Transverse colon (tissue), 4 donors: ENCODE measurements around the gene FSCN2. TPM values are rescaled to one million over a fixed set of nuclear protein-coding genes. Genes with fewer than 3 reads are reported as not detected.
A peak's percentile ranks its signal among the peaks of the same experiment; 100 is the strongest.

Source experiments
- DNase-seq: peaks from one replicate; pipeline ENCODE4 v3.0.0-alpha.2; 2019
- H3K27ac ChIP-seq, 4 donors: fragments of 200-600 bp; sonication (generic); 2 replicates each; pipeline ENCODE4 v1.5.1; 2016 to 2018; ENCODE audit warnings: inconsistent platforms in 4 of 4
- H3K27me3 ChIP-seq: fragments of 200-600 bp; sonication (generic); 2 replicates; pipeline ENCODE4 v1.5.1; 2017; ENCODE audit warnings: inconsistent platforms
- H3K36me3 ChIP-seq, 4 donors: fragments of 200-600 bp; sonication (generic); 2 replicates each; pipeline ENCODE4 v1.5.1; 2017 to 2019; ENCODE audit warnings: inconsistent platforms in 4 of 4
- H3K4me1 ChIP-seq, 4 donors: fragments of 200-600 bp; sonication (generic); 2 replicates each; pipeline ENCODE4 v1.5.1; 2017 to 2020; ENCODE audit warnings: inconsistent platforms in 4 of 4
- H3K4me3 ChIP-seq, 4 donors: fragments of 200-600 bp; sonication (generic); 1 replicate in 1 of 4; 2 replicates in 3 of 4; pipeline versions ENCODE4 v1.5.1 to v1.6.1; 2017 to 2019; ENCODE audit warnings: inconsistent platforms in 4 of 4
- H3K9me3 ChIP-seq, 2 donors: fragments of 200-600 bp; sonication (generic); 2 replicates each; pipeline ENCODE4 v1.5.1; 2017 to 2019; ENCODE audit warnings: inconsistent platforms in 2 of 2
- EP300 ChIP-seq: sonication (generic); formaldehyde crosslinking; IDR thresholded peaks from one replicate; pipeline ENCODE4 v1.6.1; 2017; ENCODE audit warnings: antibody characterized with exemption, low read depth
- POLR2A ChIP-seq: fragments of 450-650 bp; IDR thresholded peaks from one replicate; pipeline ENCODE4 v1.6.1; 2016; ENCODE audit warnings: antibody characterized with exemption, mild to moderate bottlenecking, moderate library complexity
- POLR2AphosphoS5 ChIP-seq, 3 donors: sonication (generic); formaldehyde crosslinking; IDR thresholded peaks; one replicate each; pipeline ENCODE4 v1.6.1; 2016; ENCODE audit warnings: antibody characterized with exemption in 3 of 3
- WGBS, 2 donors: methylation state at CpG; one replicate each; pipeline ENCODE4 v1.1.5; 2018; ENCODE audit warnings: low coverage in 1 of 2; 5-methylcytosine and 5-hydroxymethylcytosine counted together
- in situ Hi-C, 4 donors: fragments of 200-750 bp; cut with MboI; loops; one replicate each; pipeline versions ENCODE4 v1.15.0 to v1.15.1; 2017; ENCODE audit warnings: low sequenced_read_pairs in 3 of 4, low pct_ligation_motif_present in 1 of 4, low pct_unique_long_range_greater_than_20kb in 1 of 4
- intact Hi-C: fragments of 100-400 bp; cut with DNase I; formaldehyde crosslinking; loops from one replicate; pipeline ENCODE4 v1.15.1; 2023; ENCODE audit warnings: low total_unique reads
- total RNA-seq, 4 donors: library from RNA; depleted of rRNA; stranded (reverse); fragments of >200 nt; gene quantifications; one replicate each; pipeline ENCODE4 v1.1.0, GENCODE V29; 2016
- TF ChIP-seq, protein P1 (sequence below), 5 experiments: fragments of 200-600 bp in 3 of 5; fragments of 450-650 bp in 2 of 5; sonication (generic) in 3 of 5; IDR thresholded peaks; 1 replicate in 2 of 5; 2 replicates in 3 of 5; pipeline ENCODE4 v1.5.1; 2016 to 2017; ENCODE audit warnings: antibody characterized with exemption in 5 of 5, inconsistent platforms in 3 of 5, mild to moderate bottlenecking in 2 of 5, moderate library complexity in 1 of 5

Gene FSCN2
- total RNA-seq, 4 donors from 2014 or later: 2.3 to 36.4 (median 17.2) TPM

DNA sequence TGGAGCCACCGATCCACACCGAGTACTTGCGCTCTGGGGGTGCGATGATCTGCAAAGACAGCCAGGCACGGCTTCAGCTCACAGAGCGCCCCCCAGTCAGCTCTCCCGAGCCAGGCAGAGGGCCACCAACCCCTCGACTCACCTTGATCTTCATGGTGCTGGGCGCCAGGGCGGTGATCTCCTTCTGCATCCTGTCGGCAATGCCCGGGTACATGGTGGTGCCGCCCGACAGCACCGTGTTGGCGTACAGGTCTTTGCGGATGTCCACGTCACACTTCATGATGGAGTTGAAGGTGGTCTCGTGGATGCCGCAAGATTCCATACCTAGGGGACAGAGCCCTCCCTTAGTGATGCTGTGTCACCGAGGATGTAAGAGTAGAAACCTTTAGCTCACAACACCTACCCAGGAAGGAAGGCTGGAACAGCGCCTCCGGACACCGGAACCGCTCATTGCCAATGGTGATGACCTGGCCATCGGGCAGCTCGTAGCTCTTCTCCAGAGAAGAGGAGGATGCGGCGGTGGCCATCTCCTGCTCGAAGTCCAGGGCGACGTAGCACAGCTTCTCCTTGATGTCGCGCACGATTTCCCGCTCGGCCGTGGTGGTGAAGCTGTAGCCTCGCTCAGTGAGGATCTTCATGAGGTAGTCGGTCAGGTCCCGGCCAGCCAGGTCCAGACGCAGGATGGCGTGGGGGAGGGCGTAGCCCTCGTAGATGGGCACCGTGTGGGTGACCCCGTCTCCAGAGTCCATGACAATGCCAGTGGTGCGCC lies 17.2 kb upstream of the FSCN2 start:
- in situ Hi-C loops: no loop called here
- TF ChIP-seq EP300 (no peak), POLR2A (no peak), POLR2AphosphoS5 (IDR thresholded peaks at IDR 0.05) (peak in 2 of 3 donors; percentile 39 to 76)
- TF ChIP-seq, protein P1, sequence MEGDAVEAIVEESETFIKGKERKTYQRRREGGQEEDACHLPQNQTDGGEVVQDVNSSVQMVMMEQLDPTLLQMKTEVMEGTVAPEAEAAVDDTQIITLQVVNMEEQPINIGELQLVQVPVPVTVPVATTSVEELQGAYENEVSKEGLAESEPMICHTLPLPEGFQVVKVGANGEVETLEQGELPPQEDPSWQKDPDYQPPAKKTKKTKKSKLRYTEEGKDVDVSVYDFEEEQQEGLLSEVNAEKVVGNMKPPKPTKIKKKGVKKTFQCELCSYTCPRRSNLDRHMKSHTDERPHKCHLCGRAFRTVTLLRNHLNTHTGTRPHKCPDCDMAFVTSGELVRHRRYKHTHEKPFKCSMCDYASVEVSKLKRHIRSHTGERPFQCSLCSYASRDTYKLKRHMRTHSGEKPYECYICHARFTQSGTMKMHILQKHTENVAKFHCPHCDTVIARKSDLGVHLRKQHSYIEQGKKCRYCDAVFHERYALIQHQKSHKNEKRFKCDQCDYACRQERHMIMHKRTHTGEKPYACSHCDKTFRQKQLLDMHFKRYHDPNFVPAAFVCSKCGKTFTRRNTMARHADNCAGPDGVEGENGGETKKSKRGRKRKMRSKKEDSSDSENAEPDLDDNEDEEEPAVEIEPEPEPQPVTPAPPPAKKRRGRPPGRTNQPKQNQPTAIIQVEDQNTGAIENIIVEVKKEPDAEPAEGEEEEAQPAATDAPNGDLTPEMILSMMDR (IDR thresholded peaks at IDR 0.05): no peak

DNA sequence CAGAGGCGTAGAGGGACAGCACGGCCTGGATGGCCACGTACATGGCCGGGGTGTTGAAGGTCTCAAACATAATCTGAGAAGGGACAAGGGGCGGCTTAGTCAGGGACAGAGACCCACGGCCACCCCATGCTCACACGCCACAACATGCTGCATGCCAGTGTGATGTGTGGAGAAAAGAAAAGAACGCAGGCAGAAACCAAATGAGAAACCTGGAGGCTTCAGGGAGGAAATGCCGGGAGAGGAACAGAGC lies 16.7 kb upstream of the FSCN2 start:
- no peak for DNase-seq
- TF ChIP-seq POLR2A (no peak), EP300 (no peak), POLR2AphosphoS5 (IDR thresholded peaks at IDR 0.05) (peak in 1 of 3 donors; percentile 52)
- TF ChIP-seq, protein P1 (IDR thresholded peaks at IDR 0.05): no peak
- no peaks in the 10 kb centered on the region for H3K27me3 ChIP-seq
- peaks cover 16 to 37% (median 25%) of the 10 kb centered on the region in 4 donors for H3K4me1 ChIP-seq
- WGBS, 2 donors: 0 to 2% methylated on average over 4 to 9 of the region's 9 CpGs
- no peaks in the 10 kb centered on the region for H3K9me3 ChIP-seq
- H3K27ac ChIP-seq: peak overlapping the region; percentile 99 to 100 (median 100)
- intact Hi-C loops (no loop called here), in situ Hi-C loops (no loop called here)
- peak overlapping the region; percentile 58 to 87 (median 84) for H3K4me3 ChIP-seq
- peaks cover 0 to 24% (median 17%) of the 10 kb centered on the region in 4 donors for H3K36me3 ChIP-seq

More for the DNA sequence above, 17.2 kb upstream of the FSCN2 start:
- H3K4me1 ChIP-seq: peaks cover 12 to 32% (median 20%) of the 10 kb centered on the region in 4 donors
- peaks cover 0 to 24% (median 17%) of the 10 kb centered on the region in 4 donors for H3K36me3 ChIP-seq
- 0% methylated on average over 12 to 39 of the region's 48 CpGs for WGBS, 2 donors
- H3K9me3 ChIP-seq: no peaks in the 10 kb centered on the region
- H3K27ac ChIP-seq: peak overlapping the region; percentile 99 to 100 (median 100)
- DNase-seq: no peak
- intact Hi-C loops: no loop called here
- H3K27me3 ChIP-seq: no peaks in the 10 kb centered on the region
- peak overlapping the region; percentile 58 to 87 (median 84) for H3K4me3 ChIP-seq

DNA sequence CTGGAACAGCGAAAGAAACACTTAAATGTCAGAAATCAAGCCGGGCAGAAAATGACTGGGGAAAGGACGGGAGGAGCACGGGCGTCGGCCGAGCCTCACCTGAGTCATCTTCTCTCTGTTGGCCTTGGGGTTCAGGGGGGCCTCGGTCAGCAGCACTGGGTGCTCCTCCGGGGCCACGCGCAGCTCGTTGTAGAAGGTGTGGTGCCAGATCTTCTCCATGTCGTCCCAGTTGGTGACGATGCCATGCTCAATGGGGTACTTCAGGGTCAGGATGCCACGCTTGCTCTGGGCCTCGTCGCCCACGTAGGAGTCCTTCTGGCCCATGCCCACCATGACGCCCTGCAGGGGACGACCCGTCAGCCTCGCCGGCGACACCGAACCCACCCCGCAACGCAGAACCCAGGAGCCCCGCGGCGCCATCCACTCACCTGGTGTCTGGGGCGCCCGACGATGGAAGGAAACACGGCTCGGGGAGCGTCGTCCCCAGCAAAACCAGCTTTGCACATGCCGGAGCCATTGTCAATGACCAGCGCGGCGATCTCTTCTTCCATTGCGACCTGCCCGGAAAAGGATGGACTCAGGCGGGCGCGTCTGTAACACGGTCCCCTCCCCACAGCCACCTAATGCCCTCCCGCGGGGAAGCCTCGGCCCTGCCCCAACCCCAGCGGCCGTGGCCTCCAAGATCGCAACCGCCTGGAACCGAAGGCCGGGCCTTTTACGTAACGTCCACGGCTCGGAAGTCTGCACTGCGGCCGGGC lies 16.2 kb upstream of the FSCN2 start:
- no peaks in the 10 kb centered on the region for H3K27me3 ChIP-seq
- peak overlapping the region; percentile 99 to 100 (median 100) for H3K27ac ChIP-seq
- H3K4me3 ChIP-seq: peak overlapping the region; percentile 58 to 87 (median 84)
- in situ Hi-C loops (no loop called here), intact Hi-C loops (no loop called here)
- DNase-seq: no peak
- no peaks in the 10 kb centered on the region for H3K9me3 ChIP-seq
- peak in 1 of 3 donors; percentile 43 for TF ChIP-seq POLR2AphosphoS5 (IDR thresholded peaks at IDR 0.05)
- TF ChIP-seq, protein P1 (IDR thresholded peaks at IDR 0.05): no peak
- H3K4me1 ChIP-seq: peaks cover 21 to 42% (median 30%) of the 10 kb centered on the region in 4 donors
- peaks cover 0 to 24% (median 17%) of the 10 kb centered on the region in 4 donors for H3K36me3 ChIP-seq
- WGBS, 2 donors: 0 to 1% methylated on average over 2 to 34 of the region's 62 CpGs
